ENCODE measurements around the gene APLF.
"Not testable (repeated sequence)": the region's sequence is repeated elsewhere in the genome, so short reads cannot be mapped to it uniquely, and the experiment has no call there.

Gene APLF

GRCh38 chr2:68441994-68442322, 25.4 kb upstream of the APLF start:
- DNase-seq = no peak

GRCh38 chr2:68446425-68446824, 21.0 kb upstream of the APLF start:
- DNase-seq = not testable (repeated sequence)

GRCh38 chr2:68447118-68447517, 20.3 kb upstream of the APLF start:
- DNase-seq = no peak

GRCh38 chr2:68448671-68449653, 18.4 kb upstream of the APLF start:
- no peak for DNase-seq

GRCh38 chr2:68452158-68452900, 15.1 kb upstream of the APLF start:
- no peak for DNase-seq

- DNase-seq = no peak
Observed at GRCh38 chr2:68453761-68454360, 13.5 kb upstream of the APLF start.

GRCh38 chr2:68454719-68455118, 12.7 kb upstream of the APLF start:
- no peak for DNase-seq

- DNase-seq = no peak
Observed at GRCh38 chr2:68456198-68456597, 11.2 kb upstream of the APLF start.

GRCh38 chr2:68458981-68459380, 8.4 kb upstream of the APLF start:
- no peak for DNase-seq

GRCh38 chr2:68463287-68463877, 4.0 kb upstream of the APLF start:
- peak; percentile 6 for DNase-seq

- no peak for DNase-seq
Observed at GRCh38 chr2:68464651-68465050, 2.7 kb upstream of the APLF start.

GRCh38 chr2:68465081-68465916, 2.1 kb upstream of the APLF start:
- DNase-seq = no peak

- no peak for DNase-seq
Observed at GRCh38 chr2:68466361-68466777, 1.0 kb upstream of the APLF start.

GRCh38 chr2:68466778-68467076, 658 bp upstream of the APLF start:
- no peak for DNase-seq

- DNase-seq = no peak
Observed at GRCh38 chr2:68468801-68469200, 1.4 kb downstream of the APLF start.

- no peak for DNase-seq
Observed at GRCh38 chr2:68469935-68470334, 2.5 kb downstream of the APLF start.

- DNase-seq = no peak
Observed at GRCh38 chr2:68471385-68471784, 4.0 kb downstream of the APLF start.

GRCh38 chr2:68472796-68473414, 5.5 kb downstream of the APLF start:
- DNase-seq = no peak

GRCh38 chr2:68475110-68475509, 7.7 kb downstream of the APLF start:
- no peak for DNase-seq

- no peak for DNase-seq
Observed at GRCh38 chr2:68475576-68475975, 8.2 kb downstream of the APLF start.

GRCh38 chr2:68476454-68476853, 9.1 kb downstream of the APLF start:
- no peak for DNase-seq

- no peak for DNase-seq
Observed at GRCh38 chr2:68478688-68479087, 11.3 kb downstream of the APLF start.

Measured in DMS79 (cell line).